BJ (cell line): Measurements from ENCODE around the gene UBXN2A. TPM values are rescaled to one million over a fixed set of nuclear protein-coding genes. Genes with fewer than 3 reads are reported as not detected.
A peak's percentile ranks its signal among the peaks of the same experiment; 100 is the strongest.
"Not testable (repeated sequence)": the region's sequence is repeated elsewhere in the genome, so short reads cannot be mapped to it uniquely, and the experiment has no call there.

ENCODE experiments used
- CTCF ChIA-PET: fragments of 350-600 bp; formaldehyde crosslinking; extraction: SDS; loops from one replicate; lab custom pipeline; 2021; ENCODE audit warnings: antibody characterized with exemption, inconsistent platforms; lab: Yijun Ruan, JAX
- POLR2A ChIA-PET: fragments of 300-600 bp; sonication (Branson Sonifier 250); formaldehyde crosslinking; extraction: SDS; loops from one replicate; lab custom pipeline; 2021; ENCODE audit warnings: antibody characterized with exemption; lab: Charles Lee
- DNase-seq: peaks from one replicate; pipeline ENCODE4 v3.0.0-alpha.2; 2011; ENCODE audit warnings: low read depth
- H3K27me3 ChIP-seq: 2 replicates; pipeline ENCODE4 v1.6.0; 2011; ENCODE audit warnings: low read length; ENCODE audit not compliant: control insufficient read depth, insufficient read depth
- H3K36me3 ChIP-seq: 2 replicates; pipeline ENCODE4 v1.5.1; 2011; ENCODE audit warnings: low read length; ENCODE audit not compliant: control insufficient read depth, insufficient read depth
- H3K4me3 ChIP-seq: 2 replicates; pipeline ENCODE4 v1.5.1; 2011; ENCODE audit warnings: low read depth, mild to moderate bottlenecking, control low read depth, low read length
- polyA plus RNA-seq: library from polyadenylated mRNA; depleted of rRNA; stranded (reverse); fragments of >200 nt; gene quantifications from 2 replicates; pipeline ENCODE4 v1.2.3, GENCODE V29; 2011
- TF ChIP-seq, protein P1 (sequence below): IDR thresholded peaks from 2 replicates; pipeline ENCODE4 v1.5.1; 2011; ENCODE audit warnings: low read depth, mild to moderate bottlenecking, control low read depth, inconsistent platforms, low read length, moderate library complexity; ENCODE audit not compliant: insufficient read depth

UBXN2A gene
- polyA plus RNA-seq, 1 experiment = 5.8 TPM

DNA sequence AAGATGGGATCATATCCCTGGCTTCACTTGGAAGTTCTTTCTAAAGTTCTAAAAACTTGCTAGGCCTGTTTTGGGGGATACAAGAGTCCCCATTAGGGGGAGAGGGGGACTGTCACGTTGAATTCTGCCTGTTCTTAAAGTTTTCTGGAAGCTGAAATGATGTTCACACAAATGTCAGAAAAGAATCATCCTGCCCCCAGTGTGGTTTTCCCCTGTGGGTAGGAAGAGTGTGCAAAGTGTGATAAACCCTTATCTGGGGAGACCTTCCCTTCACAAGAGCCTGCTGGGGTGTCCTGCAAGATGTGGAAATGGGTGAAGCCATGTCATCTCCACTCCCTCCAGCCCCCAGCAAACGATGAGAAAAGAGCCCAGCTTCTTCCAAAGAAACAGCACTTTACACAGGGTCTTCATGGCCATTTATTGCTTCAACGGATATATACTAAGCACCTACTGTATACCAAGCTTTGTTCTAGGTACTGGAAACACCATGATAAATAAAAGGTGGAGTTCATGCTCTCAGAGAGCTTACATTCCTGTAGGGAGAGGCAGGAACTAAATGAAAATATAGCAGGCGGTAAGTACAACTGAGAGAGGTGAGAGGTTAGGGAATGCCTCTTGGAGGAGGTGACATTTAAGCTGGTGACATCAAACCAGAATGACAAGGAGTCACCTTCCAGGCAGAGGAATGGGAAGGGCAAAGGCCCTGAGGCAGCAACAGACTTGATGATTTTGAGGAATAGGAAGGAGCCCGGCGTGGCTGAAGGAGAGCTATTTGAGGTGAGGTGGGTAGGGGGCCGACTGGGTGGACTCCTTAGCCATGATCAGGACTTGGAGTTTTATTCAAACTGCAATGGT lies 71.2 kb downstream of the UBXN2A start:
- TF ChIP-seq, protein P1, sequence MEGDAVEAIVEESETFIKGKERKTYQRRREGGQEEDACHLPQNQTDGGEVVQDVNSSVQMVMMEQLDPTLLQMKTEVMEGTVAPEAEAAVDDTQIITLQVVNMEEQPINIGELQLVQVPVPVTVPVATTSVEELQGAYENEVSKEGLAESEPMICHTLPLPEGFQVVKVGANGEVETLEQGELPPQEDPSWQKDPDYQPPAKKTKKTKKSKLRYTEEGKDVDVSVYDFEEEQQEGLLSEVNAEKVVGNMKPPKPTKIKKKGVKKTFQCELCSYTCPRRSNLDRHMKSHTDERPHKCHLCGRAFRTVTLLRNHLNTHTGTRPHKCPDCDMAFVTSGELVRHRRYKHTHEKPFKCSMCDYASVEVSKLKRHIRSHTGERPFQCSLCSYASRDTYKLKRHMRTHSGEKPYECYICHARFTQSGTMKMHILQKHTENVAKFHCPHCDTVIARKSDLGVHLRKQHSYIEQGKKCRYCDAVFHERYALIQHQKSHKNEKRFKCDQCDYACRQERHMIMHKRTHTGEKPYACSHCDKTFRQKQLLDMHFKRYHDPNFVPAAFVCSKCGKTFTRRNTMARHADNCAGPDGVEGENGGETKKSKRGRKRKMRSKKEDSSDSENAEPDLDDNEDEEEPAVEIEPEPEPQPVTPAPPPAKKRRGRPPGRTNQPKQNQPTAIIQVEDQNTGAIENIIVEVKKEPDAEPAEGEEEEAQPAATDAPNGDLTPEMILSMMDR = no peak
- H3K4me3 ChIP-seq = no peak overlapping the region
- H3K36me3 ChIP-seq = no peaks in the 10 kb centered on the region
- ChIA-PET POLR2A (no interaction called here), CTCF (interaction anchor here (0.8 kb wide), 1 partner anchor 85 kb away, joined by 3 read pairs; no protein-coding TSS in a partner anchor)
- H3K27me3 ChIP-seq = no peaks in the 10 kb centered on the region
- no peak for DNase-seq

DNA sequence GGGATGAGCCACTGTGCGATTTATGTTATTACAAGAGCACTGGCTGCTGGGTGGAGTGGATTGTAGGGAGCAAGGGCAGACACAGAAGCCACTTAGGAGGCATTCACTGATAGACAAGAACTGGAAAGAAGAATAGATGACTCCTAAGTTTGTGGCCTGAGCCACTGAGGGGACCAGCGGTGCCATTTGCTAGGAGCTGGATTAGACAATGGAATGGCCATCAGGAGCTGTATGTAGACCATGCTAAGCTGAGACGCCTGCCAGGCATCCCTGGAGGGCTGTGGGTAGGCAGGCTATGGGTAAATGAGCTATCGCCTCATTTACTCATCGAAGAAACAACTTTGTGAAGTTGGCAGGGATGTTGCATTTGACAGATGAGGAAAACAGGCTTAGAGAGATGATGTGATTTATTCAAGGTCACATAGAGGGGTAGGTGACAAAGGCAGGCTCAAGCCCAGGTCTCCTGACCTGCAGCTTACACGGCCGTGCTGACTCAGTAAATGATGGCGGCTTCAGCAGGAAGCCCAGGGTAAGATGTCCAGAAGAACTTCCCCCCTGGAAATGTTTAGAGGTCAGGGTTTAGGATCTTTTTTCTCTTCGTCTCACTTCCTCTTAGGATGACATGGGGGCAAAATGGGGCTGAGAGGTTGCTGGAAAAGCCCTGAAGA lies 72.4 kb downstream of the UBXN2A start:
- no peak for DNase-seq
- CTCF ChIA-PET = no interaction called here

DNA sequence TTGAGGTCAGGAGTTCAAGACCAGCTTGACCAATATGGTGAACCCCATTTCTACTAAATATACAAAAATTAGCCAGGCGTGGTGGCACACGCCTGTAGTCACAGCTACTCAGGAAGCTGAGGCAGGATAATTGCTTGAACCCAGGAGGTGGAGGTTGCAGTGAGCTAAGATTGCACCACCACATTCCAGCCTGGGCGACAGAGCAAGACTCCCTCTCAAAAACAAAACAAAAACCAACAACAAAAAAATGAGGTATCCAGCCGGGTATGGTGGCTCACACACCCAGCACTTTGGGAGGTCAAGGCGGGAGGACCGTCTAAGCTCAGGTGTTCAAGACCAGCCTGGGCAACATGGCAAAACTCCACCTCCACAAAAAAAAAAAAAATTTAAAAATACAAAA lies 74.6 kb downstream of the UBXN2A start:
- CTCF ChIA-PET = interaction anchor here (0.6 to 0.8 kb wide), 2 partner anchors 70 to 1539 kb away, joined by 3 to 5 read pairs; partner anchors contain the start of gene TP53I3
- DNase-seq, H3K27me3 ChIP-seq, H3K4me3 ChIP-seq, H3K36me3 ChIP-seq: not testable (repeated sequence)
- POLR2A ChIA-PET = interaction anchor here (0.5 kb wide), 1 partner anchor 63 kb away, joined by 12 read pairs; no protein-coding TSS in a partner anchor

More for the DNA sequence above, 72.4 kb downstream of the UBXN2A start:
- POLR2A ChIA-PET = no interaction called here
- no peaks in the 10 kb centered on the region for H3K27me3 ChIP-seq
- TF ChIP-seq, protein P1 = no peak
- H3K36me3 ChIP-seq = no peaks in the 10 kb centered on the region
- H3K4me3 ChIP-seq = no peak overlapping the region

DNA sequence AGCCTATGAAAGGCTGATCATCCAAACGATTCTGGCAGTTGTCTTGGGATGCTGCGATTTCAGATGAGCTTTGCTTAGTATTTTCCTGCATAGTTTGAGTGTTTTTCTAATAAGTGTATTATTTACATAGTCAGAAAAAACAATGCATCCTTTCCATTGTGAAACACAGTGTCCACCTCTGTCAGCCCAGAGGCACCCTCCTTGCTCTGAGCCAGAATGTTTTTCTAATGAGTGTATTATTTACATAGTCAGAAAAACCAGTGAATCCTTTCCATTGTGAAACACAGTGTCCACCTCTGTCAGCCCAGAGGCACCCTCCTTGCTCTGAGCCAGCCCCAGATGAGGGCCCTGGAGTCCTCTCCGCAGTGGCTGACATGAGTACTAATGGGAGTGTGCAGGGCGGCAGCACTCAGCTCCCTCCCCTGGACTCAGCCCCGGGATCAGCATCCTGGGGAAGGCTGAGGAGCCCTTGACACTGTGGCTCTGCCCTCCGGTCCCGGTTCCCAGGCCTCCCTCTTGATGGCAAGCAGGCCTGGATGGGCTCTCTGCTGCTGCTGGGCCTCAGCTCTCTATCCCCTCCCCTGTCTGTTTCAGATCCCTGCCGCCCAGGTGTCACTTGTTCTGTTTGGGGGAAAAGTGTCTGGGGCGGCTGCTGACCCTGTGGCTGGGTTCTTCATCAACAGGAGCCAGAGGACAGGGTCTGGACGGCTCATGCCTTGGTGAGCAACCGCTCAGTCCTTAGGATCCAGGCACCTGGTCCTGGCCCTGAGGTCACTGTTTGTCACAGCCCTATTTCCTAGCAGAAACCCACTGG lies 75.5 kb downstream of the UBXN2A start:
- CTCF ChIA-PET = interaction anchor here (0.6 to 0.8 kb wide), 2 partner anchors 69 to 1538 kb away, joined by 3 to 5 read pairs; partner anchors contain the start of gene TP53I3
- TF ChIP-seq, protein P1 = no peak

DNA sequence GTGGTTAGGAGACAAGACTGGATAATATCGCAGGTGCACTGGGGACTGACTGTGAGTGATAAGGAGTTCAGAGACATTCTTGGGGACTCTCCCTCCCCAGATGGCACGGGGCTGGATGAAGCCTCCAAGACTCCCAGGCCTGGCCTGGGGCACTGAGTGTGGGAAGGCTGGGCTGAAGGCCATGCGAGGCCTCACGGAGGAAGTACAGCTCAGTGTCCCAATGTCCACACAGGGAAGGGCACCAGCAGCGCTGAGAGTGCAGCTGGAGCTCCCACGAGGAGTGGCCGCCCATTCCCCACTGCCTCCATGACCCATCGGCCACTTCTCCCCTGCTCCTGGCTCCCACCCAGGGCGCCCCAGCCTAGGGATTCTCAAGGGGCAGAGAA lies 76.1 kb downstream of the UBXN2A start:
- Histone ChIP-seq H3K27me3 (no peaks in the 10 kb centered on the region), H3K4me3 (no peak overlapping the region), H3K36me3 (no peaks in the 10 kb centered on the region)
- POLR2A ChIA-PET = no interaction called here
- DNase-seq = no peak
- TF ChIP-seq, protein P1 = no peak
- CTCF ChIA-PET = no interaction called here

More for the DNA sequence above, 75.5 kb downstream of the UBXN2A start:
- peak; percentile 55 for DNase-seq
- POLR2A ChIA-PET = interaction anchor here (0.5 kb wide), 1 partner anchor 62 kb away, joined by 12 read pairs; no protein-coding TSS in a partner anchor
- Histone ChIP-seq H3K4me3 (no peak overlapping the region), H3K36me3 (no peaks in the 10 kb centered on the region), H3K27me3 (no peaks in the 10 kb centered on the region)
